GM18526 (cell line): ENCODE data around the gene B3GNT4.

ENCODE experiments used
- POLR2A ChIP-seq: IDR thresholded peaks from 3 replicates; pipeline ENCODE4 v1.6.1; 2011; ENCODE audit not compliant: insufficient read length; ENCODE audit errors: extremely low read depth

B3GNT4 gene

GRCh38 chr12:122182887-122183587, 20.5 kb upstream of the B3GNT4 start, which contains the start of gene LRRC43:
Gene LRRC43, plus strand, starts transcription at chr12:122183123. Its CDS starts 22 bp downstream, at chr12:122183145.
- no peak for TF ChIP-seq POLR2A

GRCh38 chr12:122183588-122183940, 19.9 kb upstream of the B3GNT4 start:
- TF ChIP-seq POLR2A = no peak

GRCh38 chr12:122184517-122184916, 19.0 kb upstream of the B3GNT4 start:
- TF ChIP-seq POLR2A = no peak

GRCh38 chr12:122185079-122185478, 18.4 kb upstream of the B3GNT4 start:
- no peak for TF ChIP-seq POLR2A

- no peak for TF ChIP-seq POLR2A
Observed at GRCh38 chr12:122185494-122186082, 17.9 kb upstream of the B3GNT4 start.

GRCh38 chr12:122187466-122187865, 16.0 kb upstream of the B3GNT4 start:
- no peak for TF ChIP-seq POLR2A

GRCh38 chr12:122189626-122190475, 13.7 kb upstream of the B3GNT4 start:
- TF ChIP-seq POLR2A = no peak

- no peak for TF ChIP-seq POLR2A
Observed at GRCh38 chr12:122190842-122191668, 12.5 kb upstream of the B3GNT4 start.

GRCh38 chr12:122192441-122192840, 11.1 kb upstream of the B3GNT4 start:
- TF ChIP-seq POLR2A = no peak

- no peak for TF ChIP-seq POLR2A
Observed at GRCh38 chr12:122194804-122195203, 8.7 kb upstream of the B3GNT4 start.

- TF ChIP-seq POLR2A = no peak
Observed at GRCh38 chr12:122195405-122195804, 8.1 kb upstream of the B3GNT4 start.

GRCh38 chr12:122197612-122197966, 5.9 kb upstream of the B3GNT4 start:
- no peak for TF ChIP-seq POLR2A

- TF ChIP-seq POLR2A = no peak
Observed at GRCh38 chr12:122199484-122200355, 3.8 kb upstream of the B3GNT4 start.

- no peak for TF ChIP-seq POLR2A
Observed at GRCh38 chr12:122200541-122201175, 2.9 kb upstream of the B3GNT4 start.
